ENCODE measurements around the gene FDXR. TPM values are rescaled to one million over a fixed set of nuclear protein-coding genes. Genes with fewer than 3 reads are reported as not detected.
A peak's percentile ranks its signal among the peaks of the same experiment; 100 is the strongest.

Gene FDXR
- total RNA-seq, 1 donor from 2014 or later: 28.1 TPM

GRCh38 chr17:74903034-74903433, 30.2 kb upstream of the FDXR start:
- Mint-ChIP-seq H3K27me3 (peaks cover 41% of the 10 kb centered on the region), H3K4me3 (no peak overlapping the region), H3K4me1 (ENCODE audit: unreplicated experiment) (no peaks in the 10 kb centered on the region), H3K27ac (no peak overlapping the region), H3K36me3 (no peaks in the 10 kb centered on the region), H3K9me3 (no peaks in the 10 kb centered on the region)
- TF ChIP-seq CTCF (conservative IDR thresholded peaks at IDR 0.05): no peak
- DNase-seq (ENCODE audit: extremely low spot score, unreplicated experiment): no peak

- no peaks in the 10 kb centered on the region for H3K36me3 Mint-ChIP-seq
- no peaks in the 10 kb centered on the region for H3K9me3 Mint-ChIP-seq
- H3K27ac Mint-ChIP-seq: no peak overlapping the region
- H3K4me1 Mint-ChIP-seq (ENCODE audit: unreplicated experiment): no peaks in the 10 kb centered on the region
- TF ChIP-seq CTCF (conservative IDR thresholded peaks at IDR 0.05): no peak
- DNase-seq (ENCODE audit: extremely low spot score, unreplicated experiment): no peak
- no peak overlapping the region for H3K4me3 Mint-ChIP-seq
- peaks cover 49% of the 10 kb centered on the region for H3K27me3 Mint-ChIP-seq
Observed at GRCh38 chr17:74901353-74902135, 28.8 kb upstream of the FDXR start.

- no peaks in the 10 kb centered on the region for H3K36me3 Mint-ChIP-seq
- H3K9me3 Mint-ChIP-seq: no peaks in the 10 kb centered on the region
- H3K27ac Mint-ChIP-seq: no peak overlapping the region
- no peak for DNase-seq (ENCODE audit: extremely low spot score, unreplicated experiment)
- TF ChIP-seq CTCF (conservative IDR thresholded peaks at IDR 0.05): no peak
- H3K27me3 Mint-ChIP-seq: peaks cover 59% of the 10 kb centered on the region
- no peak overlapping the region for H3K4me3 Mint-ChIP-seq
- H3K4me1 Mint-ChIP-seq (ENCODE audit: unreplicated experiment): no peaks in the 10 kb centered on the region
Observed at GRCh38 chr17:74900208-74900607, 27.4 kb upstream of the FDXR start.

GRCh38 chr17:74898376-74898946, 25.7 kb upstream of the FDXR start:
- Mint-ChIP-seq H3K9me3 (no peaks in the 10 kb centered on the region), H3K4me1 (ENCODE audit: unreplicated experiment) (peaks cover 3% of the 10 kb centered on the region), H3K27ac (no peak overlapping the region), H3K36me3 (no peaks in the 10 kb centered on the region), H3K4me3 (no peak overlapping the region), H3K27me3 (peaks cover 66% of the 10 kb centered on the region)
- TF ChIP-seq CTCF (conservative IDR thresholded peaks at IDR 0.05): no peak
- DNase-seq (ENCODE audit: extremely low spot score, unreplicated experiment): no peak

GRCh38 chr17:74893936-74894671, 21.3 kb upstream of the FDXR start:
- Mint-ChIP-seq H3K9me3 (no peaks in the 10 kb centered on the region), H3K4me1 (ENCODE audit: unreplicated experiment) (peaks cover 3% of the 10 kb centered on the region), H3K27ac (no peak overlapping the region), H3K4me3 (peak overlapping the region; percentile 87), H3K36me3 (no peaks in the 10 kb centered on the region), H3K27me3 (peaks cover 75% of the 10 kb centered on the region)
- no peak for DNase-seq (ENCODE audit: extremely low spot score, unreplicated experiment)
- TF ChIP-seq CTCF (conservative IDR thresholded peaks at IDR 0.05): no peak
